CD4-positive, alpha-beta T cell (primary cell): ENCODE results near the gene SPDYE1. TPM values are rescaled to one million over a fixed set of nuclear protein-coding genes. Genes with fewer than 3 reads are reported as not detected.

Experiments
- ATAC-seq: fragments of 200-7000 bp; cut with Tn5 transposase; one replicate; pipeline ENCODE4 v1.10.0; 2022; ENCODE audit warnings: mild to moderate bottlenecking; ENCODE audit not compliant: poor library complexity
- CTCF ChIA-PET: fragments of 350-600 bp; sonication (Branson Sonifier 250); formaldehyde crosslinking; loops from one replicate; lab custom pipeline; 2021; ENCODE audit warnings: antibody characterized with exemption, inconsistent platforms; lab: Charles Lee
- POLR2A ChIA-PET: fragments of 350-600 bp; sonication (Branson Sonifier 250); formaldehyde crosslinking; loops from one replicate; lab custom pipeline; 2021; ENCODE audit warnings: antibody characterized with exemption, inconsistent platforms; lab: Charles Lee
- DNase-seq, 14 experiments: peaks; one replicate each; pipeline ENCODE4 v3.0.0-alpha.2; 2013 to 2020; ENCODE audit warnings: mixed read lengths in 2 of 14
- H3K27ac ChIP-seq, 2 donors: one replicate each; pipeline versions ENCODE4 v1.5.1 to v1.7.0; 2013; ENCODE audit warnings: low read length in 2 of 2, low read depth in 1 of 2, mild to moderate bottlenecking in 1 of 2
- H3K27me3 ChIP-seq, 2 experiments: 1 replicate in 1 of 2; 2 replicates in 1 of 2; pipeline versions ENCODE4 v1.6.1 to v1.7.0; 2013; ENCODE audit warnings: low read length in 2 of 2, control low read depth in 1 of 2, mild to moderate bottlenecking in 1 of 2, moderate library complexity in 1 of 2; ENCODE audit not compliant: insufficient read depth in 2 of 2, control insufficient read depth in 1 of 2
- H3K36me3 ChIP-seq: one replicate; pipeline ENCODE4 v1.6.1; 2013; ENCODE audit warnings: low read length, control low read depth; ENCODE audit not compliant: insufficient read depth
- H3K4me1 ChIP-seq: one replicate; pipeline ENCODE4 v1.6.1; 2013; ENCODE audit warnings: low read length, control low read depth; ENCODE audit not compliant: insufficient read depth
- H3K4me3 ChIP-seq: one replicate; pipeline ENCODE4 v1.5.1; 2013; ENCODE audit warnings: mild to moderate bottlenecking, low read length, moderate library complexity
- H3K9me3 ChIP-seq, 2 experiments: 1 replicate in 1 of 2; 2 replicates in 1 of 2; pipeline versions ENCODE4 v1.6.1 to v1.7.0; 2013; ENCODE audit warnings: low read length in 2 of 2, mild to moderate bottlenecking in 2 of 2, control low read depth in 1 of 2, moderate library complexity in 1 of 2; ENCODE audit not compliant: control insufficient read depth in 1 of 2, insufficient read depth in 1 of 2
- H3K27ac Mint-ChIP-seq: one replicate; pipeline ENCODE4 v1.8.0; 2020; ENCODE audit warnings: mixed read lengths
- H3K27me3 Mint-ChIP-seq: one replicate; pipeline ENCODE4 v1.8.0; 2021; ENCODE audit warnings: mixed read lengths
- H3K36me3 Mint-ChIP-seq: one replicate; pipeline ENCODE4 v1.8.0; 2021; ENCODE audit warnings: low read depth, mixed read lengths
- H3K4me1 Mint-ChIP-seq: one replicate; pipeline ENCODE4 v1.8.0; 2021; ENCODE audit warnings: low read depth, mixed read lengths
- H3K4me3 Mint-ChIP-seq: one replicate; pipeline ENCODE4 v1.8.0; 2020; ENCODE audit warnings: mild to moderate bottlenecking, mixed read lengths
- H3K9me3 Mint-ChIP-seq: one replicate; pipeline ENCODE4 v1.8.0; 2020; ENCODE audit warnings: mixed read lengths
- intact Hi-C, 2 experiments: fragments of 100-400 bp; cut with DNase I in 1 of 2; cut with micrococcal nuclease in 1 of 2; formaldehyde crosslinking; loops; one replicate each; pipeline versions ENCODE4 v1.15.1 to v1.9.0; 2023 to 2025; cut with DNase I, micrococcal nuclease
- total RNA-seq, 174 experiments: library from RNA in 2 of 174; stranded (reverse) in 2 of 174; gene quantifications; one replicate each; pipeline ENCODE4 v1.2.3 and lab custom pipeline; 2021 to 2026
- TF ChIP-seq, protein P1 (sequence below): fragments of 200-600 bp; IDR thresholded peaks from one replicate; pipeline ENCODE4 v1.8.0; 2022; ENCODE audit warnings: antibody characterized with exemption, mild to moderate bottlenecking

The SPDYE1 gene
- total RNA-seq, 2 experiments from 2014 or later = not detected

DNA sequence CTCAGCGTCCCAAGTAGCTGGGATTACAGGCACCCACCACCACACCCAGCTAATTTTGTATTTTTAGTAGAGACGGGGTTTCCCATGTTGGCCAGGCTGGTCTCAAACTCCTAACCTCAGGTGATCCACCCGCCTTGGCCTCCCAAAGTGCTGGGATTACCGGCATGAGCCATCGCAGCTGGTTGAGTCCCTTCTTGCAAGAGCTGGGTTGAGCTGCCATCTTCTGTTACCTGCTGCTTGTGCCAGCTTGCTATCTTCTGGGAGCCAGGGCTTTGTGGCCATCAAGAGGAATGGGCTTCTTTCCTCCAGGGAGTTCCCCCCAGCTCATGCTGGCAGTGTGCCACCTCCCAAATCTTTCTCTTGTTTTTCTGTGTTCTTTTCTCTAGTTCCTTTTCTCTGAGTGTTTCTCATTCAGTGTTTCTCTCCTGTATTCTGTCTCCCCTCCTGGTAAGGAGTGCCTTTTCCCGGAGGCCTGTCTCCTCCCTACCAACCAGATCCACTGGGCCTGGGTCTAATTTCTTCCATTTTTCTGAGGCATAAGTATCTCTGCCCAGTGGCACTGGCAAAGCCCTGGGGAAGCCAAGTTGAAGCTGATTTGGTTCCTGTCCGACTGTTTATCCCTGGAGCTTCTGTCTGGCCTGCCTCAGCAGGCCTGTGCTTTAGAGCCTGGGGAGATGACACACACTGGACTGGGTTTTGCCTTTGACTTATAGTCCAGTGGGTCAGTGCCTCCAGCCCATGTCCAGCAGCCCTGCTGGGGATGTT lies 50.5 kb downstream of the SPDYE1 start:
- Mint-ChIP-seq H3K9me3 (no peaks in the 10 kb centered on the region), H3K27ac (peak overlapping the region; percentile 91), H3K27me3 (no peaks in the 10 kb centered on the region), H3K4me1 (peaks cover 86% of the 10 kb centered on the region), H3K36me3 (peaks cover 81% of the 10 kb centered on the region), H3K4me3 (peak overlapping the region; percentile 62)
- H3K4me1 ChIP-seq = peaks cover 93% of the 10 kb centered on the region
- H3K27ac ChIP-seq = peak overlapping the region in 1 of 2 donors; percentile 22
- peak in 1 of 14 experiments; percentile 19 for DNase-seq
- intact Hi-C loops = loop anchor here (5.0 to 10.0 kb wide), 4 partner anchors 34 to 747 kb away; partner anchors contain the start of genes DDX56 (in 1 of the 2), POLD2 (in 1 of the 2), POLM (in 1 of the 2) and PPIA (in 1 of the 2)
- H3K27me3 ChIP-seq = no peaks in the 10 kb centered on the region
- POLR2A ChIA-PET = interaction anchor here (1.1 to 2.4 kb wide), 3 partner anchors 18 to 33 kb away, joined by 3 to 7 read pairs (median 3); partner anchors contain the start of gene PGAM2
- no peaks in the 10 kb centered on the region for H3K9me3 ChIP-seq
- TF ChIP-seq, protein P1, sequence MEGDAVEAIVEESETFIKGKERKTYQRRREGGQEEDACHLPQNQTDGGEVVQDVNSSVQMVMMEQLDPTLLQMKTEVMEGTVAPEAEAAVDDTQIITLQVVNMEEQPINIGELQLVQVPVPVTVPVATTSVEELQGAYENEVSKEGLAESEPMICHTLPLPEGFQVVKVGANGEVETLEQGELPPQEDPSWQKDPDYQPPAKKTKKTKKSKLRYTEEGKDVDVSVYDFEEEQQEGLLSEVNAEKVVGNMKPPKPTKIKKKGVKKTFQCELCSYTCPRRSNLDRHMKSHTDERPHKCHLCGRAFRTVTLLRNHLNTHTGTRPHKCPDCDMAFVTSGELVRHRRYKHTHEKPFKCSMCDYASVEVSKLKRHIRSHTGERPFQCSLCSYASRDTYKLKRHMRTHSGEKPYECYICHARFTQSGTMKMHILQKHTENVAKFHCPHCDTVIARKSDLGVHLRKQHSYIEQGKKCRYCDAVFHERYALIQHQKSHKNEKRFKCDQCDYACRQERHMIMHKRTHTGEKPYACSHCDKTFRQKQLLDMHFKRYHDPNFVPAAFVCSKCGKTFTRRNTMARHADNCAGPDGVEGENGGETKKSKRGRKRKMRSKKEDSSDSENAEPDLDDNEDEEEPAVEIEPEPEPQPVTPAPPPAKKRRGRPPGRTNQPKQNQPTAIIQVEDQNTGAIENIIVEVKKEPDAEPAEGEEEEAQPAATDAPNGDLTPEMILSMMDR = no peak
- H3K4me3 ChIP-seq = no peak overlapping the region
- CTCF ChIA-PET = interaction anchor here (0.9 kb wide), 1 partner anchor 29 kb away, joined by 3 read pairs; no protein-coding TSS in a partner anchor
- no peak for ATAC-seq
- peaks cover 46% of the 10 kb centered on the region for H3K36me3 ChIP-seq

DNA sequence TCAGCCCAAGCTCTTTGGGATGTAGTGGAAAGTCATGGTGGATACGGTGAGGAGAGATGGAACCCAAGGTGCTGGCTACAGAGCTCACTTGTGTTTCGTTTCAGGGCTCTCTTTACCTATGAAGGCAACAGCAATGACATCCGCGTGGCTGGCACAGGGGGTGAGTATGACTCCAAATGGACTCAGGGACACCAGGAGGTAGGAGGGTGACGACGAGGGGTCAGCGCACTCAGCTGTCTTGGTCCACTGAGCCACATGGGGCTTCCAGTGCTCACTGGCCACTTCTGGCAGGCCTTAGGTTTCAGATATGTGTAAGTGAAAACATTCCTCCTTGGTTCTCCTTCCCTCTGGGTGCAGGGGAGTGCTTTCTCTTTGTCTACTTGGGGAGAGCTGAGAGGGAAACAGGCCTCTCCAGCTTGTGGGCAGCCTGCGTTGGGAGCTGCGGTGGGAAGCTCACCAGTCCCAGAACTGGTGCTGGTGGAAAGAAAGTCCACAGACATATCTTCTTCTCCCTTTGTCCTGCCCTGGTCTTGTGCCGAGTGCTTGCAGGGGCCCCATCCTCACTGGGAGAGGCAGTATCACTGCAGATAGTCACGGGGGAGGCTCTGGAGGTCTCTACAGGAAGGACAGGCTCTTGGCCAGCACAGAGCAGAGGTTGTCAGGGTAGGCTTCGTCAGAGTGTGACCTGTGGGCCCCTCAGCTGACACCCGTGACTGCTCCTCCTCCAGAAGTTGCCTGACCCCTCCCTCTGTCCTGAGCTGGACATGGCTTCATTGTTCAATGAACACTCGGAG lies 52.6 kb downstream of the SPDYE1 start:
- Histone ChIP-seq H3K27ac (peak overlapping the region; percentile 9 to 40), H3K4me1 (peaks cover 77% of the 10 kb centered on the region), H3K4me3 (no peak overlapping the region), H3K27me3 (no peaks in the 10 kb centered on the region), H3K36me3 (peaks cover 58% of the 10 kb centered on the region), H3K9me3 (no peaks in the 10 kb centered on the region)
- H3K36me3 Mint-ChIP-seq = peaks cover 83% of the 10 kb centered on the region
- H3K4me1 Mint-ChIP-seq = peaks cover 76% of the 10 kb centered on the region
- H3K27ac Mint-ChIP-seq = peak overlapping the region; percentile 80
- ATAC-seq (no peak), DNase-seq (no peak)
- intact Hi-C loops = no loop called here
- H3K9me3 Mint-ChIP-seq = no peaks in the 10 kb centered on the region
- TF ChIP-seq, protein P1 = no peak
- peak overlapping the region; percentile 48 for H3K4me3 Mint-ChIP-seq
- POLR2A ChIA-PET = interaction anchor here (1.7 kb wide), 1 partner anchor 31 kb away, joined by 8 read pairs; no protein-coding TSS in a partner anchor
- no peaks in the 10 kb centered on the region for H3K27me3 Mint-ChIP-seq
- CTCF ChIA-PET = no interaction called here

DNA sequence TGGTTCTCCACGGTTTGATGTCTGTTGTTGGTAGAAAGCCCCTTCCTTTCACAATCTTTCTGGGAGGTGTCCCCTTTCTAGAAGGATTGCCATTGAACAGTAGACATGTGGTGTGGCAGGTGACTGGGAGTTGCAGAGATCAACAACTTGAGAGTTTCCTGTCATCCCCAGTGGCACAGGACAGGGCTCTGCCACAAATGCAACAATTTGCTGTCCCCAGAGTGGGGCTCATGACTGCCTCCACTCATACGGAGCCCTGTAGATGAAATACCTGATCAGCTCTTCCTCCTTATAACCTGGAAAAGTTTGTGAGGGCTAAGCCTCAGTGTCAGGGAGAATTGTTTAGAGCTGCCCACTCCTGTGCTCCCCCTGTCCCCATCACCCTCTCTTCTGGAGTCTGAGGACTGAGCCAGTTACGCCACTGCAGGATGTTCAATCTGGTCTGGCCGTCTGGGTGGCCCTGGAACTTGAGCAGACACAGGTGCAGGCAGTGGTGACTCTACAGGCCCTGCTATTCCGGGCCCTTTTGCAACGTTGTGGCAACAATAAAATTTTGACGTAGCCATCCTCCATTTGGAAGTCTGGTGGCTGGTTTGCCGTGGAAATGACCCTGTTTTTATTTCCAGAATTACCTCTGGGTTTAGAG lies 53.3 kb downstream of the SPDYE1 start:
- no peaks in the 10 kb centered on the region for H3K27me3 ChIP-seq
- POLR2A ChIA-PET = interaction anchor here (1.2 to 1.9 kb wide), 4 partner anchors 11 to 150 kb away, joined by 3 to 8 read pairs (median 8); partner anchors contain the start of gene YKT6
- H3K27me3 Mint-ChIP-seq = no peaks in the 10 kb centered on the region
- H3K27ac Mint-ChIP-seq = peak overlapping the region; percentile 80
- peaks cover 83% of the 10 kb centered on the region for H3K36me3 Mint-ChIP-seq
- CTCF ChIA-PET = no interaction called here
- H3K27ac ChIP-seq = peak overlapping the region; percentile 28 to 40
- TF ChIP-seq, protein P1 = no peak
- H3K4me3 ChIP-seq = no peak overlapping the region
- ATAC-seq (no peak), DNase-seq (peak in 1 of 14 experiments; percentile 11)
- peaks cover 70% of the 10 kb centered on the region for H3K4me1 ChIP-seq
- H3K9me3 ChIP-seq = no peaks in the 10 kb centered on the region
- intact Hi-C loops = no loop called here
- H3K36me3 ChIP-seq = peaks cover 64% of the 10 kb centered on the region
- peaks cover 75% of the 10 kb centered on the region for H3K4me1 Mint-ChIP-seq
- H3K4me3 Mint-ChIP-seq = peak overlapping the region; percentile 48
- H3K9me3 Mint-ChIP-seq = no peaks in the 10 kb centered on the region
